Psoas muscle (tissue), 8 donors: Measurements from ENCODE around the gene KRTAP5-8. TPM values are rescaled to one million over a fixed set of nuclear protein-coding genes. Genes with fewer than 3 reads are reported as not detected.
A peak's percentile ranks its signal among the peaks of the same experiment; 100 is the strongest.
"Not testable (repeated sequence)": the region's sequence is repeated elsewhere in the genome, so short reads cannot be mapped to it uniquely, and the experiment has no call there.

ENCODE experiments used
- ATAC-seq, 4 donors: fragments of 200-7000 bp; cut with Tn5 transposase; one replicate each; pipeline ENCODE4 v1.9.1; 2020; ENCODE audit warnings: moderate library complexity in 3 of 4, mild to moderate bottlenecking in 2 of 4
- DNase-seq, 2 donors: peaks; one replicate each; pipeline ENCODE4 v3.0.0-alpha.2; 2020
- H3K27ac ChIP-seq: fragments of 200-600 bp; one replicate; pipeline ENCODE4 v1.8.0; 2022
- H3K27me3 ChIP-seq, 3 donors: fragments of 200-600 bp in 1 of 3; one replicate each; pipeline versions ENCODE4 v1.6.1 to v1.8.0; 2013 to 2022; ENCODE audit warnings: low read length in 2 of 3, mild to moderate bottlenecking in 2 of 3, moderate library complexity in 1 of 3; ENCODE audit not compliant: insufficient read depth in 3 of 3
- H3K36me3 ChIP-seq, 2 donors: fragments of 200-600 bp in 1 of 2; one replicate each; pipeline versions ENCODE4 v1.6.1 to v1.8.0; 2013 to 2022; ENCODE audit warnings: low read depth in 1 of 2, mild to moderate bottlenecking in 1 of 2, moderate library complexity in 1 of 2; ENCODE audit not compliant: insufficient read depth in 1 of 2
- H3K4me1 ChIP-seq: fragments of 200-600 bp; one replicate; pipeline ENCODE4 v1.8.0; 2022
- H3K4me3 ChIP-seq: fragments of 200-600 bp; one replicate; pipeline ENCODE4 v1.8.0; 2022; ENCODE audit warnings: mild to moderate bottlenecking
- H3K9me3 ChIP-seq: fragments of 200-600 bp; one replicate; pipeline ENCODE4 v1.8.0; 2022
- CTCF ChIP-seq: fragments of 200-600 bp; IDR thresholded peaks from one replicate; pipeline ENCODE4 v1.8.0; 2022; ENCODE audit warnings: antibody characterized with exemption
- WGBS, 3 donors: extraction: QIAGEN DNeasy Blood & Tissue Kit; methylation state at CpG; one replicate each; pipeline versions ENCODE4 v1.1.6 to v1.1.7; 2013; 5-methylcytosine and 5-hydroxymethylcytosine counted together
- intact Hi-C, 2 donors: fragments of 100-400 bp; cut with DNase I; formaldehyde crosslinking; loops; one replicate each; pipeline versions ENCODE4 v1.11.0 to v1.14.2; 2022
- polyA plus RNA-seq, 3 donors: library from polyadenylated mRNA; stranded (reverse); fragments of 200-250 nt; gene quantifications; one replicate each; pipeline ENCODE4 v1.2.3, GENCODE V29; 2013
- total RNA-seq, 4 donors: library from RNA; stranded (reverse); fragmentation: NEBNext Ultra II Directional in 2 of 4; extraction: Animal tissue kit (Norgen Biotek cat#: 25700) in 2 of 4; gene quantifications; one replicate each; pipeline versions ENCODE4 v1.2.1 to v1.2.4, GENCODE V29; 2021 to 2023
- donor health status: healthy with polysubstance abuse.
- donor health status: DM: no; HTN: no; CAD: no; lungs with moderate emphysema.
- donor health status: Bipolar disorder and iron deficiency.
- donor health status: healthy.
- donor health status: DM: yes; HTN: yes; CAD: no.
- donor health status: DM: no; HTN: no; CAD: no.
- donor health status: DM: no; HTN: no; CAD: no.
- donor health status: DM: yes; HTN: yes; CAD: no.

The KRTAP5-8 gene
- total and polyA plus RNA-seq, 7 donors, result not detected

- intact Hi-C loops, result no loop called here
- no peak for DNase-seq
- H3K36me3 ChIP-seq, result no peaks in the 10 kb centered on the region
- H3K9me3 ChIP-seq, result no peaks in the 10 kb centered on the region
- ATAC-seq, result no peak
- H3K4me3 ChIP-seq, result no peak overlapping the region
- H3K4me1 ChIP-seq, result no peaks in the 10 kb centered on the region
- H3K27me3 ChIP-seq, result peaks cover 0 to 2% (median 0%) of the 10 kb centered on the region in 3 donors
- no peak for TF ChIP-seq CTCF
- 91 to 95% (median 94%) methylated on average over 7 of the region's 7 CpGs for WGBS, 3 donors
- no peak overlapping the region for H3K27ac ChIP-seq
Observed at GRCh38 chr11:71577469-71578004, 39.7 kb downstream of the KRTAP5-8 start.

DNA sequence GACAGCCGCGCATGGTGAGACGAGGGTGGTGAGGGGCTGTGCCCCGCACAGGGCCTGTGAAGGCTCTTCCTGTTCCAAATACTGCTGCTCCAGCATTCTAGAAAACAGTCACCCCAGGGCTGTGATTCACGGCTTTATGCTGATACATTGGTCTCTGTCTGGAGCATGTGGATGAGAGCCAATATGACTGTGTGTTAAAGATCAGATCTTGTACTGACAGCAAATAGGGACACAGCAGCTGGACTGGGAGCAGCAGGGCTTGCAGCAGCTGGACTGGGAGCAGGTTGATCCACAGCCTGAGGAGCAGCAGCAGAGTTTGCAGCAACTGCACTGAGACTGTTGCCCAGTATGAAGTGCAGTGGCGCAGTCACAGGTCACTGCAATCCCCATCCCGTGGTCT lies 41.7 kb downstream of the KRTAP5-8 start:
- ATAC-seq, result peak in 1 of 4 donors; percentile 10
- H3K27ac ChIP-seq, H3K9me3 ChIP-seq, H3K36me3 ChIP-seq, H3K4me3 ChIP-seq, DNase-seq, H3K27me3 ChIP-seq, H3K4me1 ChIP-seq, intact Hi-C loops: not testable (repeated sequence)
- WGBS, 3 donors, result 48 to 66% (median 64%) methylated on average over 7 of the region's 7 CpGs

DNA sequence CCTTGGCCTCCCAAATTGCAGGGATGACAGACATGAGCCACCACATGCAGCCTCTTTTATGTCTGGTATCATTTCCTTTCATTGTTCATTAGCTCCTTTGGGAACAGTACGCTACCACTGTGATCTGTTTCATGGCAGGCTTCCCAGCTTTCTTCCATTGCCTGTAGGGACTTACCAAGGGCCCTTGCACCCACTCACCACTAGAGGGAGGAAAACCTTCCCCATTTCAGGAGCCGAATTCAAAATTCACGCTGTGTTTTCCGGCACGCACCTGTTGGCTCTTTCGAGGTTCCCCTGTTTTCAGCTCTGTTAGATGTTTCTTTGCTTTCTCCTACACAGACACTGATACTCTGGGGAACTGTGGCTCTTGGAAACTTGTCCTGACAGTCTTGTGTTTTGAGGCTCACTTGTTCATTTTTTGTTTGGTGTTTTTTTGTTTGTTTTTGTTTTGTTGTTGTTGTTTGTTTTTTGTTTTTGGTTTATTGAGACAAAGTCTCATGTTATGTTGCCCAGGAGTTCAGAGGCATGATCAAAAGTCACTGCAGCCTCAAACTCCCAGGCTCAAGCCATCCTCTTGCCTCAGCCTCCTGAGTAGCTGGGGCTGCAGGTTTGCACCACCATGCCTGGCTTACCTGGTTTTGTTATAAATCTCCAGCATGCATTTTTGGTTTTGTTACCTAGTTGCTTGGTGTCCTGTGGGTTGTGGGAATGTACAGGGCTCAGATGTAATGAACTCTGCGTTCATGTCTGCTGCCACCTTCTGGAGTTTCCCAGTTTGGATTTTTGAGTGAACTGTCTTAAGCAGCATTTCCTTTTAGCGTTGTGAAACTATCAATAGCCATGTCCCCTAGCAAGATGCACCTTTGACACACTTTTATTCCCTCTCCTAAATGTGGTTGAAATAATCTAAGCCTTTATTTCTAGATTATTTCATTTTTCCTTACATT lies 42.5 kb downstream of the KRTAP5-8 start:
- peak in 1 of 2 donors; percentile 35 for DNase-seq
- intact Hi-C loops, result no loop called here

GRCh38 chr11:71581826-71582225 lies 44.0 kb downstream of the KRTAP5-8 start:
- Histone ChIP-seq H3K4me3 (no peak overlapping the region), H3K4me1 (no peaks in the 10 kb centered on the region), H3K9me3 (no peaks in the 10 kb centered on the region), H3K36me3 (no peaks in the 10 kb centered on the region), H3K27me3 (no peaks in the 10 kb centered on the region), H3K27ac (no peak overlapping the region)
- WGBS, 3 donors, result 56 to 72% (median 60%) methylated on average over 4 of the region's 4 CpGs
- TF ChIP-seq CTCF, result no peak
- intact Hi-C loops, result no loop called here
- ATAC-seq, result no peak
- no peak for DNase-seq

More for the DNA sequence above, 42.5 kb downstream of the KRTAP5-8 start:
- Histone ChIP-seq H3K36me3 (no peaks in the 10 kb centered on the region), H3K27ac (no peak overlapping the region), H3K27me3 (peaks cover 0 to 2% (median 0%) of the 10 kb centered on the region in 3 donors), H3K4me3 (no peak overlapping the region), H3K9me3 (no peaks in the 10 kb centered on the region), H3K4me1 (no peaks in the 10 kb centered on the region)
- WGBS, 3 donors, result 6 to 8% (median 7%) methylated on average over 8 of the region's 8 CpGs
- ATAC-seq, result peak; percentile 75 to 93 (median 87)
- TF ChIP-seq CTCF, result peak; percentile 74

DNA sequence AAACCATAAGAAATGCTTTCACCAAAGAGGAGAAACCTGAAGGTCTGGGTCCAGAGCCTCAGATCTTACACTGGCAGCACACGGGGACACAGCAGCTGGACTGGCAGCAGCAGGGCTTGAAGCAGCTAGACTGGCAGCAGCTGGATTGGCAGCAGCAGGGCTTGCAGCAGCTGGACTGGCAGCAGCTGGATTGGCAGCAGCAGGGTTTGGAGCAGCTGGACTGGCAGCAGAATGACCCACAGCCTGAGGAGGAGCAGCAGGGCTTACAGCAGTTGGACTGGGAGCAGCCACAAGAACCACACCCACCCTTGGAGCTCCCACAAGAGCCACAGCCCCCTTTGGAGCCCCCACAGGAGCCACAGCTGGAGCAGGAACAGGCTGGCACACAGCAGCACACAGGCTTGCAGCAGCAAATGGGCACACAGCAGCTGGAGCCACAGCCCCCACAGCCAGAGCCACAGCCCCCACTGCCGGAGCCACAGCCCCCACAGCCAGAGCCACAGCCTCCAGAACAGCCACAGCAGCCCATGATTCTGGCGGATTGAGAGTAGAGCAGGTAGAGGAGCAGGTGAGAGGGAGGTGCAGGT lies 44.6 kb downstream of the KRTAP5-8 start, which contains the start of gene KRTAP5-11:
KRTAP5-11 (minus strand) TSS at position 567 of the 587 bp plus-strand sequence; CDS start at position 529, 38 bp downstream.
- no peaks in the 10 kb centered on the region for H3K27me3 ChIP-seq
- DNase-seq (no peak), ATAC-seq (no peak)
- no peak for TF ChIP-seq CTCF
- WGBS, 3 donors, result 45 to 64% (median 62%) methylated on average over 3 of the region's 3 CpGs
- no peaks in the 10 kb centered on the region for H3K36me3 ChIP-seq
- intact Hi-C loops, result no loop called here
- no peaks in the 10 kb centered on the region for H3K4me1 ChIP-seq
- H3K4me3 ChIP-seq, result no peak within 1 kb of the TSS
- H3K9me3 ChIP-seq, result no peaks in the 10 kb centered on the region
- H3K27ac ChIP-seq, result no peak within 1 kb of the TSS

- ATAC-seq, H3K27me3 ChIP-seq, H3K4me1 ChIP-seq, H3K36me3 ChIP-seq, intact Hi-C loops, H3K9me3 ChIP-seq, H3K4me3 ChIP-seq, DNase-seq, H3K27ac ChIP-seq: not testable (repeated sequence)
- WGBS, 3 donors, result 35 to 62% (median 56%) methylated on average over 2 of the region's 2 CpGs
Observed at GRCh38 chr11:71582969-71583368, 45.1 kb downstream of the KRTAP5-8 start.

GRCh38 chr11:71585673-71586072 lies 47.8 kb downstream of the KRTAP5-8 start:
- intact Hi-C loops, H3K27ac ChIP-seq, H3K4me1 ChIP-seq, H3K36me3 ChIP-seq, ATAC-seq, H3K4me3 ChIP-seq, DNase-seq, H3K27me3 ChIP-seq, H3K9me3 ChIP-seq: not testable (repeated sequence)
- 80 to 92% (median 89%) methylated on average over 5 of the region's 5 CpGs for WGBS, 3 donors
